Right forelimb (tissue), 1 donor: ENCODE measurements around the gene LEFTY1.

ENCODE experiments used
- DNase-seq: peaks from one replicate; pipeline ENCODE4 v3.0.0-alpha.2; 2018

Gene LEFTY1

GRCh38 chr1:225871359-225872074 is 17.4 kb downstream of the LEFTY1 start:
- DNase-seq = no peak

DNA sequence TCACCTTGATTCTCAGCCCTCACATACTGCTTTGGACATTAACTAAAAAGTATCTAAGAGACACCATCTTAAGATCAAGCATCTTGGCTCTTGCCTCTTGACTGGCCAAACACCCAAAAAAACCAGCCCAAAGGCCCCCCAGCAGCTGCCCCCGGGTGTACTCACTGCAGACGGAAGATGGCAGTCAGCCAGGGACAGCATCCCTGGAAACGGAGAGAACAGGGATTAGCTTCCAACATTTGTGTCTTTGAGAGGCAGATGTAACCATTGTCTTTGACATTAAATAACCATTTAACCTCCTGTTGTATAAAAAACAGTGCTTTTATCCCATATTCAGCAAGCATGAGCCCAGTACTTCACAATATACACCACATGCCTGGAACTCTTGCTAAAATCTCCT is 18.0 kb downstream of the LEFTY1 start:
- no peak for DNase-seq

- no peak for DNase-seq
These were observed 20.2 kb downstream of the LEFTY1 start for GRCh38 chr1:225868631-225869330.

GRCh38 chr1:225866981-225867380 is 22.0 kb downstream of the LEFTY1 start:
- no peak for DNase-seq

DNA sequence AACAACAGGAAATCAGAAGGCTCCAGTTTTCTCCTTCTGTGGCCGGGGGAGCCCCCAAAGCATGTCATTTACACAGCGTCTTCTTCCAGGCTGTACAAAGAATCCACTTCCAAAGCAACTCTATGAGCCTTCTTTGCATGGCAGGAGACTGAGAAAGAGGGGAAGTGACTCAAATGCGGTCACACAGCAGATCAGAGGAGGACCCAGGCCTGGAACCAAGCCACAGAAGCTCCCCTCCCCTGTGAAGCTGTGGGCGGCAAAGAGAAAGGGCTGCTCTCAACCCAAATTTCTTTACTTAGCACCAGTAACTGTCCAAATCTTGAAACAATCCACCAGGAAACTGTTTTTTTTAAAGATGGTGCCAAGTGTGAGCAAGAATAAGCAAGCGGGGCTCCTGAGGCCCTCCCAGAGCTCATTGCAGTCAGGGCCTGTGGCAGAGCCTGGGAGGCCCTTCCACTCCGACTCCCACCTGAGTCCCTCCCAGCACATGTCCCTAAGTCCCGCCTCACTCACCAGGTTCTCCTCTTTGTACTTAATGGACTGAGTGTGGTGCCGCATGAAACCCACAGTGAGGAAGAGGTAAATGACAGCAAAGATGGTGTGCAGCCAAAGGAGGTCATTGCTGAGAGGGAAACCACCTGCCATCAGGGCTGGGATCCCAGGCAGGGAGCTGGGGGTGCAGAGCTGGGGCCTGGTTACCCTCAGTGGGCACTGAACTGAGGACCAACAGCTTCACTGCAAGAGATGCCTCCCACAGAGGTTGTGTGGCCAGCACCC is 22.7 kb downstream of the LEFTY1 start:
- DNase-seq = no peak

- no peak for DNase-seq
These were observed 23.4 kb downstream of the LEFTY1 start for GRCh38 chr1:225865514-225865913.

GRCh38 chr1:225863167-225863566 is 25.8 kb downstream of the LEFTY1 start:
- no peak for DNase-seq

GRCh38 chr1:225862581-225862950 is 26.4 kb downstream of the LEFTY1 start:
- no peak for DNase-seq

DNA sequence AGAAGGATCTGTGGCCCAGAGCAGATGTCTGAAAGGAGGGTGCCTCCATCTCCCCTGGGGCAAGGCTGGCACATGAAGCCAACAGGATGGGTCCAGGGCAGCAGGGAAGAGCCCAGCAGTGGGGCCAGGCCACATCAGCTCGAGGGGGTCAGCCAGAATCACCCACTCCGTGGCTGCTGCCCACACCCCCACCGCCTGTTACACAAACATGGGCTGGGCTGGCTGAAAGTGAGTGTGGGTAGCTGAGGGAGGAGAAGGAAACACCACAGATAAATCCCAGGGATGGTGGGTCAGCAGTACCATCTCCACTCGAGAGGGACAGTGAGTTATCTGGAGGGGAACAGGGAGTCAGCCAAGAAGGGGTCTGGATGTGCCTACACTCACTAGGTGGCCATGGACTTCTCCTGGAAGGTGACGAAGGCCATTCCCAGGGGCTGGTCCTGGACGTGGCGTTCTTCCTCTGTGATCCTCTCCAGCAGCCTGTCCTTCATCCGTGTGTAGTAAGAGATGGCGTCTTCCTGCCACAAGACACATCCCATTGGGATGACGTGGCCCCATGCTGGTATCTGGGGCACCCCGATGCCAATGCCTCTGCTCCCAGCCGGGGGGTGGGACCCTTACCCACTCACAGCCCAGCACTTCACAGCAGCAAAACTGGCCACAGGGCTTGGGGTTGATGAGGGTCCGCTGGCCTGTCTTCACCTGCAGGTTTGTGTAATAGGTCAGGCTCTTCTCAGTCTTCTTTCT is 26.9 kb downstream of the LEFTY1 start:
- DNase-seq = no peak

DNA sequence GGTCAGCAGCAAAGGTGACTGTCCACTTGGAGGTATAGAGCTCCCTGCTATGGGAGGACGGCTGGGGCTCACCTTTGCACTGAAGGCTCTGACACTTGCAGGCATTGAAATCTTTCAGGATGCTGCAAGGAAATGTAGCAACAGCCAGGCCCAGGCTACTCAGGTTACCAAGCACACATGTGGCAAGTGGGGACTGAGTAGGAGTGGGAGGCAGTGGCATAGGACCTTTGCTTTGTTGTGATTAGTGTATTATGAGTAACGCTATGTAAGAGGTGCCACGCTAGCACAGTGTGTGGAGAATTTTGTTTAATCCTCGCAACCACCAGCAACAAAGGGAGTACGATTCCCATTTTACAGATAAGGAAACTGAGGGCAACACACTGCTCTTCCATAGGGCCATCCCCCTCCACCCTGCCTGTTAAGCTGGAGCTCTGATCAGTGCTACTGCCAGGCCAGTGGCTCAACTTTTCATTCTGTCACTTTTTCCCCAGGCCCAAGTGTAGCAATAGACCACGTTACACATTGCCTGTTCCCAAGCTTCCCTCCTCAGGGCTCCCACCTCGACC is 28.0 kb downstream of the LEFTY1 start:
- DNase-seq = no peak

DNA sequence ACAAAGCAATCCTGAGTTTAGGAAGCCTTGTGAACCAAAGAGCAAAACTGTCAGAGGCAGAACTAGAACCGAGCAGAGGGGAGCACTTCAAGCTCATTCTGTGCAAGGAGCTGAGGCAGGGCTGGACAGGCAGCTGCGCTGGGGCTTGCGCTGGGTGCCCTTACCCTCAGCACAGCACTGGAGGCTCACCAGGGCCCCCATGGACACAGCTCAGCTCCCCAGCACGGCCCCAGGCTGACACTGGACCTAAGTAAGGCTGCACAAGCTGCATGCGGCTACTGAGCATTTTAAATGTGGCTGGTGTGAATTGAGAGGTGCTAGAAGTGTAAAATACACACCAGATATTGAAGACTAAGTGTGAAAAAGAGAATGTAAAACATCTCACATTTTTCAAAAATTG is 28.8 kb downstream of the LEFTY1 start:
- DNase-seq = no peak

DNA sequence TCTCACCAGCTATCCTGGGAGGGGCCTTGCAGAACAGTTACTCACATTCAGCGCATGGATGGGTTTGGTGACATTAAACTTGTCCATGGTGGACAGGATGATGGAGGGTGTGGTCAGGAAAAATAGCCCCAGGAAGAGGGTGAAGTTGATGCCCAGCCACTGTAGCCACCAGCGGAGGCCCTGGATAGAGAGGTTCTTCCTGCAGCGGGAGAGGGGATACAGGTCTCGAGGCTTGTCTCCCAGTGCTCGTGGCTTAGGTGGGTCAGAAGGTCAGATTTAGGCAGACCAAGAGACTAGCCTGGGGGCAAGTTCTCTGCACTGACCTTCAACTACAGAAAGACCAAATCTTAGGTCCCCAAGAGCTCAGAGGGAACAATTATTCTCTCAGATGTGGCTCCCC is 29.8 kb downstream of the LEFTY1 start:
- no peak for DNase-seq

DNA sequence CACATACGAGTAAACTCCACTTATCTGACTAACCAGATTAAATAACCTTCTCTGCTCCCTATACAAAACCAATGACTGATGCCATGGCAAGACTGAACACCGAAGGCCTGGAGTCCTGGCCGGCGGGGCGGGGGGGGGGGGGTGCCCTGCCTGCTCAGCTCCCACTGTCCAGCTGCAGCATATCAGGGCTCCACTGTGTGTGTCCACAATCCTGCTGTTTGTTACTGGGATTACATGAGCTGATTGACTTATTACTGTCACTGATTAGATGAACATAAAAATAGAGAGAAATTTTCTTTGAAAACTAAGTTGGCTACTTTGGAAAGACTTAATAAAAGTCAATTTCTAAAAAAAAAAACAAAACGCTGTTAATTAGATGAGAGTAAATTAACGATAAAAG is 31.7 kb downstream of the LEFTY1 start:
- no peak for DNase-seq

DNA sequence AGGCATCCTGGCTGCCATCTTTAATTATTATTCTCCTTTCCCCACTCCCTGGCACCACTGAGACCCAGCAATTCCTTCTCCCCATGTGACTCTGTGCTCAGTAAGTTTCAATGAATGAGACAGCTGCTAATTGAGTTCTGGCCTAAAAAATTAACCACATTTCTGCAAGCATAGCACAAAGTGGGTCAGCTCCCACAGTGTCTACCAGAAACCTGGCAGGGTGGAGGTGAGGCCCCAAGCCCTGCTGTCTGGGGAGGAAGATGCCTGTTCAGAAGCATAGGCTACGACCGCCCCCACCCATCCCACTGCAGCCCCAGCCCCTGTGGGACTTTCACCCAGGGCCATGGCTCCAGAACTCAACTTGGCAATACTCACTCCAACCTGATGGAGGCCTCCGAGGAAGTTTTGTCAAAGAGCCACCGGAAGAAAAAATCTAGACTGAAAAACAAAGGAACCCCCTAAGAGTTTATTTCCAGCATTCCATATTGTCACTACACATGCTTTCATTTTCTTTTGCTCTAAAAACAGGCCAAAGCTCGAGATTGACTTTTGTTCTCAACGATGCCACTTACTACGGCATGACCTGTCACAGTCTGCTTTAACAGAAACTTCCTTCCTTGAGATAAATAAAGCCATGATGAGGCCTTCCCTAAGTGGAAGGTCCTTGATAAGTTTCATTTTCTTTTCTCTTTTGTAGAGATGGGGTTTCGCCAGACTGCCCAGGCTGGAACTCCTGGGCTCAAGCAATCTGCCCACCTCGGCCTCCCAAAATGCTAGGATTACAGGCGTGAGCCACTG is 33.2 kb downstream of the LEFTY1 start:
- no peak for DNase-seq

DNA sequence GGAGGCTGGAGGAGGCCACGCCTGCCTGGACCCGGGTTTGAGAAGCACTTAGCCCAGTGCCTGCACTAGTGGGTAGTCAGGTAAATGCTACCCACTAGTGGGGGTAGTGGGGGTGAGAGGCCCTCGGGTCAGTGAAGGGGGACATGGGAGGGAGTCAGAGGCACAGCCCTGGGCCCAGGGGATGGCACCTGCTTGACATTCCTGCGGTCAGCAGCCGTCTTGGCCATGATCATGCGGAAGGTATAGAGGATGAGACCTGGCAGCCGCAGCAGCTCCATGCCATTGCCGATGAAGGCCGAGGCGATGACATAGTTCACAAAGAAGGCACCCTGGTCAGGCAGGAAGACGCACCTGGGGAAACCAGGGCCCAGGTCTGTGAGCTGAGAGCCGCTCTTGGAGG is 35.5 kb downstream of the LEFTY1 start:
- no peak for DNase-seq

GRCh38 chr1:225852413-225853124 is 36.4 kb downstream of the LEFTY1 start:
- no peak for DNase-seq

- no peak for DNase-seq
These were observed 37.1 kb downstream of the LEFTY1 start for GRCh38 chr1:225851805-225852204.

- no peak for DNase-seq
These were observed 38.6 kb downstream of the LEFTY1 start for GRCh38 chr1:225850370-225850769.

DNA sequence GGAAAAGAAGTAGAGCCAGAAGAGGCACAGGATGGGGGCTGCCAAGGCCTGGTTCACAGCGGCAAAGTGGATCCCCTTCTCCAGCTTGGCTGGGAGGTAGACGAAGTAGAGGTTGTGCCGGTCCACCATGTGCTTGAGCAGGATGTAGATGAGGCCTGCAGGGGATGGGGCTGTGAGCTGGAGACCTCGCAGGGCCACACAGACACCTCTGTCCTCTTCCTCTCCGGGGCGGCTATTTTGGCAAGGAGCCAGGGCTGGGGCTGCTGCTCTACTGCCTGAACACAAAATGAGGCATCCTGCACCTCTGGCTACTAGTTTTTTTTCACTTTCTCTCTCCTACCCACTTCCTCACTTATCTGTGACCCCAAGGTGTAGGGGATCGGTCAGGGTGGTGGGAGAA is 39.0 kb downstream of the LEFTY1 start:
- DNase-seq = no peak

- no peak for DNase-seq
These were observed 40.7 kb downstream of the LEFTY1 start for GRCh38 chr1:225848030-225848955.
